ENCODE data around the gene RALGAPB.

Gene RALGAPB

GRCh38 chr20:38551056-38551626 is 78.5 kb downstream of the RALGAPB start:
- no peak for DNase-seq

- no peak for DNase-seq
These were observed 82.3 kb downstream of the RALGAPB start for GRCh38 chr20:38554986-38555385.

GRCh38 chr20:38555395-38555794 is 82.8 kb downstream of the RALGAPB start:
- no peak for DNase-seq

- no peak for DNase-seq
These were observed 84.5 kb downstream of the RALGAPB start for GRCh38 chr20:38557174-38557573.

GRCh38 chr20:38558596-38559360 is 86.1 kb downstream of the RALGAPB start:
- DNase-seq = no peak

- no peak for DNase-seq
These were observed 87.1 kb downstream of the RALGAPB start for GRCh38 chr20:38559764-38560163.

GRCh38 chr20:38563802-38564431 is 91.3 kb downstream of the RALGAPB start:
- no peak for DNase-seq

- DNase-seq = no peak
These were observed 92.0 kb downstream of the RALGAPB start for GRCh38 chr20:38564680-38565079.

GRCh38 chr20:38566036-38566598 is 93.5 kb downstream of the RALGAPB start:
- no peak for DNase-seq

- no peak for DNase-seq
These were observed 97.3 kb downstream of the RALGAPB start for GRCh38 chr20:38569747-38570525.

GRCh38 chr20:38573413-38573812 is 100.8 kb downstream of the RALGAPB start:
- no peak for DNase-seq

GRCh38 chr20:38579219-38579910 is 106.7 kb downstream of the RALGAPB start:
- DNase-seq = no peak

- DNase-seq = no peak
These were observed 107.3 kb downstream of the RALGAPB start for GRCh38 chr20:38579921-38580320.

- no peak for DNase-seq
These were observed 108.4 kb downstream of the RALGAPB start, which contains the start of gene ADIG for GRCh38 chr20:38581013-38581412. Gene ADIG, plus strand, starts transcription at chr20:38581197. Its CDS starts 54 bp downstream, at chr20:38581251.

GRCh38 chr20:38581830-38582358 is 109.3 kb downstream of the RALGAPB start:
- no peak for DNase-seq

GRCh38 chr20:38583306-38583705 is 110.7 kb downstream of the RALGAPB start:
- no peak for DNase-seq

- no peak for DNase-seq
These were observed 111.6 kb downstream of the RALGAPB start for GRCh38 chr20:38584099-38584763.

- no peak for DNase-seq
These were observed 112.9 kb downstream of the RALGAPB start for GRCh38 chr20:38585404-38586180.

- DNase-seq = no peak
These were observed 113.5 kb downstream of the RALGAPB start for GRCh38 chr20:38586181-38586525.

- DNase-seq = no peak
These were observed 115.7 kb downstream of the RALGAPB start for GRCh38 chr20:38588303-38588702.

GRCh38 chr20:38589351-38589750 is 116.7 kb downstream of the RALGAPB start:
- no peak for DNase-seq

Data from GDM1 (cell line).